Loucy (cell line): ENCODE data around the gene WWOX.

Experiments
- CTCF ChIP-seq: fragments of 200-600 bp; sonication (generic); conservative IDR thresholded peaks from 2 replicates; pipeline ENCODE4 v1.5.1; 2014; ENCODE audit warnings: mild to moderate bottlenecking, antibody characterized with exemption, low read length
- EZH2phosphoT487 ChIP-seq: fragments of 200-600 bp; IDR thresholded peaks from 2 replicates; pipeline ENCODE4 v1.6.1; 2018; ENCODE audit warnings: antibody characterized with exemption, mild to moderate bottlenecking, moderate library complexity, borderline replicate concordance

GRCh38 chr16:78878570-78878969 lies 779.1 kb downstream of the WWOX start:
- TF ChIP-seq CTCF (no peak), EZH2phosphoT487 (no peak)
